HEK293 (cell line): Measurements from ENCODE around the gene FIBCD1.

Experiments
- BCL6B ChIP-seq: fragments of 450-650 bp; formaldehyde crosslinking; IDR thresholded peaks from 2 replicates; pipeline ENCODE4 v1.5.1; 2017; ENCODE audit warnings: missing biosample characterization, missing genetic modification characterization
- ELK4 ChIP-seq: IDR thresholded peaks from 2 replicates; pipeline ENCODE4 v1.6.1; 2011; ENCODE audit warnings: mild to moderate bottlenecking, low read depth, low read length, borderline replicate concordance
- HOXA7 ChIP-seq: sonication (generic); formaldehyde crosslinking; IDR thresholded peaks from 2 replicates; pipeline ENCODE4 v1.8.1; 2022; ENCODE audit warnings: missing genetic modification reagents, borderline replicate concordance
- HOXC10 ChIP-seq: sonication (generic); formaldehyde crosslinking; IDR thresholded peaks from 2 replicates; pipeline ENCODE4 v1.8.1; 2023; ENCODE audit warnings: mild to moderate bottlenecking, missing genetic modification reagents
- KLF16 ChIP-seq: fragments of 450-650 bp; formaldehyde crosslinking; IDR thresholded peaks from 2 replicates; pipeline ENCODE4 v1.5.1; 2017; ENCODE audit warnings: missing biosample characterization, missing genetic modification characterization
- KLF8 ChIP-seq: fragments of 450-650 bp; formaldehyde crosslinking; IDR thresholded peaks from 2 replicates; pipeline ENCODE4 v1.5.1; 2016; ENCODE audit warnings: missing biosample characterization, missing genetic modification characterization
- PRDM1 ChIP-seq: fragments of 450-650 bp; formaldehyde crosslinking; IDR thresholded peaks from 2 replicates; pipeline ENCODE4; 2016; ENCODE audit warnings: missing biosample characterization, missing genetic modification characterization
- SP2 ChIP-seq: fragments of 450-650 bp; formaldehyde crosslinking; IDR thresholded peaks from 2 replicates; pipeline ENCODE4 v1.5.1; 2016; ENCODE audit warnings: missing biosample characterization, missing genetic modification characterization
- WT1 ChIP-seq: fragments of 450-650 bp; formaldehyde crosslinking; IDR thresholded peaks from 2 replicates; pipeline ENCODE4 v1.5.1; 2016; ENCODE audit warnings: missing biosample characterization, missing genetic modification characterization
- YY1 ChIP-seq: fragments of 450-650 bp; formaldehyde crosslinking; IDR thresholded peaks from 2 replicates; pipeline ENCODE4 v1.5.1; 2018; ENCODE audit warnings: missing biosample characterization, missing genetic modification characterization
- ZBTB10 ChIP-seq: fragments of 450-650 bp; formaldehyde crosslinking; IDR thresholded peaks from 2 replicates; pipeline ENCODE4 v1.5.1; 2016; ENCODE audit warnings: missing biosample characterization, missing genetic modification characterization
- ZNF112 ChIP-seq: fragments of 450-650 bp; formaldehyde crosslinking; IDR thresholded peaks from 2 replicates; pipeline ENCODE4 v1.5.0; 2017; ENCODE audit warnings: missing biosample characterization, missing genetic modification characterization
- ZNF133 ChIP-seq: fragments of 450-650 bp; formaldehyde crosslinking; IDR thresholded peaks from 2 replicates; pipeline ENCODE4 v1.5.1; 2016; ENCODE audit warnings: missing biosample characterization, missing genetic modification characterization
- ZNF2 ChIP-seq: fragments of 450-650 bp; formaldehyde crosslinking; IDR thresholded peaks from 2 replicates; pipeline ENCODE4 v1.5.1; 2016; ENCODE audit warnings: missing biosample characterization, missing genetic modification characterization
- ZNF239 ChIP-seq: fragments of 450-650 bp; formaldehyde crosslinking; IDR thresholded peaks from 2 replicates; pipeline ENCODE4 v1.5.1; 2016; ENCODE audit warnings: missing biosample characterization, missing genetic modification characterization
- ZNF26 ChIP-seq: fragments of 450-650 bp; formaldehyde crosslinking; IDR thresholded peaks from 2 replicates; pipeline ENCODE4 v1.5.1; 2016; ENCODE audit warnings: missing biosample characterization, missing genetic modification characterization
- ZNF335 ChIP-seq: fragments of 450-650 bp; formaldehyde crosslinking; conservative IDR thresholded peaks from 2 replicates; pipeline ENCODE4 v1.5.1; 2016; ENCODE audit warnings: missing biosample characterization, missing genetic modification characterization
- ZNF416 ChIP-seq: fragments of 450-650 bp; formaldehyde crosslinking; IDR thresholded peaks from 2 replicates; pipeline ENCODE4 v1.5.1; 2016; ENCODE audit warnings: missing biosample characterization, missing genetic modification characterization
- ZNF473 ChIP-seq: fragments of 450-650 bp; formaldehyde crosslinking; IDR thresholded peaks from 2 replicates; pipeline ENCODE4 v1.5.1; 2017; ENCODE audit warnings: missing biosample characterization, missing genetic modification characterization
- ZNF518A ChIP-seq: fragments of 450-650 bp; formaldehyde crosslinking; conservative IDR thresholded peaks from 2 replicates; pipeline ENCODE4 v1.5.1; 2016; ENCODE audit warnings: low read depth, missing biosample characterization, missing genetic modification characterization
- ZNF521 ChIP-seq: fragments of 450-650 bp; formaldehyde crosslinking; IDR thresholded peaks from 2 replicates; pipeline ENCODE4 v1.5.1; 2017; ENCODE audit warnings: missing biosample characterization, mild to moderate bottlenecking, missing genetic modification characterization
- ZNF530 ChIP-seq: fragments of 450-650 bp; formaldehyde crosslinking; IDR thresholded peaks from 2 replicates; pipeline ENCODE4 v1.5.1; 2016; ENCODE audit warnings: low read depth, missing biosample characterization, missing genetic modification characterization
- ZNF558 ChIP-seq: fragments of 450-650 bp; formaldehyde crosslinking; IDR thresholded peaks from 2 replicates; pipeline ENCODE4 v1.5.1; 2016; ENCODE audit warnings: missing biosample characterization, missing genetic modification characterization
- ZNF560 ChIP-seq: fragments of 450-650 bp; formaldehyde crosslinking; IDR thresholded peaks from 2 replicates; pipeline ENCODE4 v1.5.1; 2017; ENCODE audit warnings: missing biosample characterization, missing genetic modification characterization, borderline replicate concordance
- ZNF561 ChIP-seq: fragments of 450-650 bp; IDR thresholded peaks from 2 replicates; pipeline ENCODE4 v1.5.1; 2018; ENCODE audit warnings: missing biosample characterization, missing genetic modification characterization, borderline replicate concordance
- ZNF623 ChIP-seq: fragments of 450-650 bp; formaldehyde crosslinking; IDR thresholded peaks from 2 replicates; pipeline ENCODE4 v1.5.1; 2016; ENCODE audit warnings: missing biosample characterization, missing genetic modification characterization
- ZNF624 ChIP-seq: fragments of 450-650 bp; formaldehyde crosslinking; IDR thresholded peaks from 2 replicates; pipeline ENCODE4 v1.5.1; 2017; ENCODE audit warnings: missing biosample characterization, missing genetic modification characterization
- ZNF701 ChIP-seq: fragments of 450-650 bp; formaldehyde crosslinking; IDR thresholded peaks from 2 replicates; pipeline ENCODE4 v1.5.1; 2016; ENCODE audit warnings: missing biosample characterization, missing genetic modification characterization
- ZNF791 ChIP-seq: fragments of 450-650 bp; formaldehyde crosslinking; IDR thresholded peaks from 2 replicates; pipeline ENCODE4 v1.5.1; 2016; ENCODE audit warnings: missing biosample characterization, missing genetic modification characterization
- ZSCAN16 ChIP-seq: fragments of 450-650 bp; formaldehyde crosslinking; IDR thresholded peaks from 2 replicates; pipeline ENCODE4 v1.5.1; 2016; ENCODE audit warnings: missing biosample characterization, missing genetic modification characterization

FIBCD1 gene

GRCh38 chr9:130938652-130939404 is at the start of gene FIBCD1 (continued):
- no peak for TF ChIP-seq ZNF560
- TF ChIP-seq KLF16 (tag by site-specific recombination): no peak
- peak; percentile 93 for TF ChIP-seq ZNF335 (tag by site-specific recombination)
- TF ChIP-seq ZNF416: no peak
- no peak for TF ChIP-seq ZNF624 (tag by site-specific recombination)
- no peak for TF ChIP-seq ZNF26
- TF ChIP-seq SP2 (tag by site-specific recombination): peak; percentile 10; the same call in 1 of the 2 replicates
- peak; percentile 69; the same call in 1 of the 2 replicates for TF ChIP-seq ZBTB10 (tag by site-specific recombination)
- no peak for TF ChIP-seq ZNF521
- no peak for TF ChIP-seq ZSCAN16 (tag by site-specific recombination)
- no peak for TF ChIP-seq ZNF112
- no peak for TF ChIP-seq ZNF558 (tag by site-specific recombination)
- TF ChIP-seq ZNF791 (tag by site-specific recombination): no peak
- no peak for TF ChIP-seq YY1 (tag by site-specific recombination)
- TF ChIP-seq ZNF133 (tag by site-specific recombination): no peak
- no peak for TF ChIP-seq ZNF239
- peak; percentile 42; the same call in 1 of the 2 replicates for TF ChIP-seq ZNF2 (tag by site-specific recombination)
- no peak for TF ChIP-seq HOXA7
- TF ChIP-seq KLF8: peak; percentile 46; the same call in 1 of the 2 replicates
- TF ChIP-seq HOXC10: no peak
- no peak for TF ChIP-seq ZNF473
- no peak for TF ChIP-seq ZNF623 (tag by site-specific recombination)
- TF ChIP-seq PRDM1 (tag by site-specific recombination): no peak
- no peak for TF ChIP-seq ZNF701
- TF ChIP-seq ELK4: no peak
- TF ChIP-seq ZNF530 (tag by site-specific recombination): no peak
- TF ChIP-seq ZNF561 (tag by site-specific recombination): 0 out of 2 replicates have a peak, but pooled peaks have one; percentile 76
- TF ChIP-seq ZNF518A (tag by site-specific recombination): no peak
- no peak for TF ChIP-seq BCL6B
- TF ChIP-seq WT1 (tag by site-specific recombination): 0 out of 2 replicates have a peak, but pooled peaks have one; percentile 13
